ENCODE data around the gene ESPNL. TPM values are rescaled to one million over a fixed set of nuclear protein-coding genes. Genes with fewer than 3 reads are reported as not detected.
A peak's percentile ranks its signal among the peaks of the same experiment; 100 is the strongest.

Gene ESPNL
- total RNA-seq, 1 experiment from 2014 or later: 1.1 TPM

DNA sequence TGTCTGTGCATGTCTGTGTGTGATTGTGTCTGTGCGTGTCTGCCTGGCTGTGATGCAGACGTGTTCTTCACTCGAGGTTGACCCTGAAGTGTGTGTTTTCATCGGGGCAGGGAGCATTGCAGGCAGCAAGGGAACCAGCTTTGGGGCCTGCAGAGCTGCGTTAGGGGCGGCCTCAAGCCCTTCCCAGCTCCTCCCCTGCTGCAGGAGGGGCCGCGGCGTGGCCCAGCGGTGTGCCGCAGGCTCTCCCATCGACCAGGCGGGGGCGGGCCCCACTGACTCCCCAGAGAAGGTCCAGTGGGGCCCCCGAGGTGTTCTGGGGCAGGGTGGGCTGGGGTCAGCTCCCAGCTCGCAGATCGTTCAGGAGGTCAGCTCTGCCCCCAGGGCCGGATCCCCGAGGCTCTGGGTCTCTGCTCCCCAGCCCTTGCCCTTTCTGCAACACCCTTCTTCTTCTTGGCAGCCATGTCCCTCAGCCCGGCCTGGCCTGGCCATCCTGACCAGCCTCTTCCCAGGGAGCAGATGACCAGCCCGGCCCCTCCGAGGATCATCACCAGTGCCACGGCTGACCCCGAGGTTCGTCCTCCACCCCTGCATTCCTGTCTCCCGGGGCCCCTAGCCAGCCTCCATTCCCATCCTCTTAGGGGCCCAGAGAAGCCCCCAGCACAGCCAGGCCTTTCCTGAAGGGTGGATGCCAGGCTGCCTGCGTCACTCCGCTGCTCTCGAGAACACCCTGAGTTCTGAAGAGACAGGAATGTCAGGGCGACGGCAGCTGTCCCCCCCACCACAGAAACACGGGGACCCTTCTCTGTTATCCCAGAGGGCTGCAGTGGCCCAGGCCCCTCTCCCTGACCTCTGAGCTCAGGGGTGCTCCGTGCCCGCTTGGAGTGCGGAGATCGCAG is 27.3 kb downstream of the ESPNL start:
- H3K27me3 Mint-ChIP-seq (ENCODE audit: low read depth): no peaks in the 10 kb centered on the region
- H3K4me1 Mint-ChIP-seq: no peaks in the 10 kb centered on the region
- no peaks in the 10 kb centered on the region for H3K36me3 Mint-ChIP-seq
- no peaks in the 10 kb centered on the region for H3K9me3 Mint-ChIP-seq
- CTCF ChIA-PET: interaction anchor here (0.6 to 2.7 kb wide), 19 partner anchors 11 to 614 kb away, joined by 3 to 41 read pairs (median 4); partner anchors contain the start of gene KLHL30
- POLR2A ChIA-PET: no interaction called here
- DNase-seq (ENCODE audit: low spot score): no peak
- H3K4me3 Mint-ChIP-seq: no peak overlapping the region
- H3K27ac Mint-ChIP-seq: no peak overlapping the region
- peak; percentile 46 for ATAC-seq
- TF ChIP-seq ZNF219 (CRISPR knock-in tag; IDR thresholded peaks at IDR 0.05; ENCODE audit: borderline replicate concordance): no peak
- TF ChIP-seq GABPB1 (CRISPR knock-in tag; IDR thresholded peaks at IDR 0.05): no peak
- no peak for TF ChIP-seq GTF2I (CRISPR knock-in tag; conservative IDR thresholded peaks at IDR 0.05)
- no peak for TF ChIP-seq SMAD4 (CRISPR knock-in tag; IDR thresholded peaks at IDR 0.05)
- TF ChIP-seq, protein P1, sequence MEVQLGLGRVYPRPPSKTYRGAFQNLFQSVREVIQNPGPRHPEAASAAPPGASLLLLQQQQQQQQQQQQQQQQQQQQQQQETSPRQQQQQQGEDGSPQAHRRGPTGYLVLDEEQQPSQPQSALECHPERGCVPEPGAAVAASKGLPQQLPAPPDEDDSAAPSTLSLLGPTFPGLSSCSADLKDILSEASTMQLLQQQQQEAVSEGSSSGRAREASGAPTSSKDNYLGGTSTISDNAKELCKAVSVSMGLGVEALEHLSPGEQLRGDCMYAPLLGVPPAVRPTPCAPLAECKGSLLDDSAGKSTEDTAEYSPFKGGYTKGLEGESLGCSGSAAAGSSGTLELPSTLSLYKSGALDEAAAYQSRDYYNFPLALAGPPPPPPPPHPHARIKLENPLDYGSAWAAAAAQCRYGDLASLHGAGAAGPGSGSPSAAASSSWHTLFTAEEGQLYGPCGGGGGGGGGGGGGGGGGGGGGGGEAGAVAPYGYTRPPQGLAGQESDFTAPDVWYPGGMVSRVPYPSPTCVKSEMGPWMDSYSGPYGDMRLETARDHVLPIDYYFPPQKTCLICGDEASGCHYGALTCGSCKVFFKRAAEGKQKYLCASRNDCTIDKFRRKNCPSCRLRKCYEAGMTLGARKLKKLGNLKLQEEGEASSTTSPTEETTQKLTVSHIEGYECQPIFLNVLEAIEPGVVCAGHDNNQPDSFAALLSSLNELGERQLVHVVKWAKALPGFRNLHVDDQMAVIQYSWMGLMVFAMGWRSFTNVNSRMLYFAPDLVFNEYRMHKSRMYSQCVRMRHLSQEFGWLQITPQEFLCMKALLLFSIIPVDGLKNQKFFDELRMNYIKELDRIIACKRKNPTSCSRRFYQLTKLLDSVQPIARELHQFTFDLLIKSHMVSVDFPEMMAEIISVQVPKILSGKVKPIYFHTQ (CRISPR knock-in tag; IDR thresholded peaks at IDR 0.05): no peak
- TF ChIP-seq ERG (CRISPR knock-in tag; IDR thresholded peaks at IDR 0.05): no peak
- no peak for TF ChIP-seq HMGXB4 (CRISPR knock-in tag; IDR thresholded peaks at IDR 0.05)
- TF ChIP-seq SOX15 (CRISPR knock-in tag; IDR thresholded peaks at IDR 0.05): no peak
- TF ChIP-seq MYBL2 (CRISPR knock-in tag; IDR thresholded peaks at IDR 0.05): no peak
- TF ChIP-seq ZNF396 (CRISPR knock-in tag; IDR thresholded peaks at IDR 0.05; ENCODE audit: borderline replicate concordance): no peak
- TF ChIP-seq E2F5 (CRISPR knock-in tag; IDR thresholded peaks at IDR 0.05): no peak
- TF ChIP-seq, protein P2, sequence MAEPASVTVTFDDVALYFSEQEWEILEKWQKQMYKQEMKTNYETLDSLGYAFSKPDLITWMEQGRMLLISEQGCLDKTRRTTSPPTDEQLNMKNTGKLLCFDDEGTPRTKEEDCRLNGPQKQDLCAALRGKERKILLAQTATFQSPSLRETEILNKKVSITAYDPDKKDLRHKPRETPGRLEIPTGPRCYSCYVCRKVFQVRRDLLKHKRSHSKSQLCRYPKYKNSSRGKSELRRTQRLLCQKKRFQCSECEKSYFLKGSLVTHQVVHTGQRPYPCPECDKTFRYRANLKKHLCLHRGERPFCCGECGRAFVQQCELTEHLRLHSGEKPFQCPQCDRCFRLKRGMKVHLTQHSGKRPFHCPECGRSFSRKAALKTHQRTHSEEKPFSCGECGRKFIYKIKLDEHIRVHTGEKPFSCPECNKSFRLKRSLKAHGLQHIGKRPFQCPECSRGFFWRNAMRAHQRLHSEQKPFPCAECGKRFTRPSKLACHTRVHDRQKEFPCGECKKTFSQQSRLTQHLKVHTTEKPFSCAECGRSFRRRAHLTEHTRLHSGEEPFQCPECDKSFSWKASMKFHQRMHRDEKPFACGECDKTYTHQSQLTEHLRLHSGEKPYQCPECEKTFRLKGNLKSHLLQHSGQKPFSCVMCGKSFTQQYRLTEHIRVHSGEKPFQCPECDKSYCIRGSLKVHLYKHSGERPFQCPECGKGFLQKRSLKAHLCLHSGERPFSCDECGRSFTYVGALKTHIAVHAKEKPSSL (CRISPR knock-in tag; conservative IDR thresholded peaks at IDR 0.05): no peak
- TF ChIP-seq ELF4 (CRISPR knock-in tag; IDR thresholded peaks at IDR 0.05; ENCODE audit: low read depth): no peak
- TF ChIP-seq OVOL2 (CRISPR knock-in tag; IDR thresholded peaks at IDR 0.05; ENCODE audit: borderline replicate concordance): no peak
- no peak for TF ChIP-seq ZNF671 (CRISPR knock-in tag; IDR thresholded peaks at IDR 0.05)
- TF ChIP-seq, protein P3, sequence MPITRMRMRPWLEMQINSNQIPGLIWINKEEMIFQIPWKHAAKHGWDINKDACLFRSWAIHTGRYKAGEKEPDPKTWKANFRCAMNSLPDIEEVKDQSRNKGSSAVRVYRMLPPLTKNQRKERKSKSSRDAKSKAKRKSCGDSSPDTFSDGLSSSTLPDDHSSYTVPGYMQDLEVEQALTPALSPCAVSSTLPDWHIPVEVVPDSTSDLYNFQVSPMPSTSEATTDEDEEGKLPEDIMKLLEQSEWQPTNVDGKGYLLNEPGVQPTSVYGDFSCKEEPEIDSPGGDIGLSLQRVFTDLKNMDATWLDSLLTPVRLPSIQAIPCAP (CRISPR knock-in tag; IDR thresholded peaks at IDR 0.05): no peak
- no peak for TF ChIP-seq USF2 (CRISPR knock-in tag; IDR thresholded peaks at IDR 0.05)
- TF ChIP-seq, protein P4, sequence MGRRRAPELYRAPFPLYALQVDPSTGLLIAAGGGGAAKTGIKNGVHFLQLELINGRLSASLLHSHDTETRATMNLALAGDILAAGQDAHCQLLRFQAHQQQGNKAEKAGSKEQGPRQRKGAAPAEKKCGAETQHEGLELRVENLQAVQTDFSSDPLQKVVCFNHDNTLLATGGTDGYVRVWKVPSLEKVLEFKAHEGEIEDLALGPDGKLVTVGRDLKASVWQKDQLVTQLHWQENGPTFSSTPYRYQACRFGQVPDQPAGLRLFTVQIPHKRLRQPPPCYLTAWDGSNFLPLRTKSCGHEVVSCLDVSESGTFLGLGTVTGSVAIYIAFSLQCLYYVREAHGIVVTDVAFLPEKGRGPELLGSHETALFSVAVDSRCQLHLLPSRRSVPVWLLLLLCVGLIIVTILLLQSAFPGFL (CRISPR knock-in tag; IDR thresholded peaks at IDR 0.05; ENCODE audit: borderline replicate concordance): no peak
- no peak for TF ChIP-seq CTCF (IDR thresholded peaks at IDR 0.05)

Data from WTC11 (cell line).